HL-60/S4 (cell line): ENCODE measurements around the gene CHRNG.

ENCODE experiments used
- in situ Hi-C: fragments of 300-500 bp; cut with MboI; formaldehyde crosslinking; loops from 2 replicates; pipeline ENCODE4 v1.14.3; 2022; ENCODE audit warnings: low sequenced_read_pairs

Gene CHRNG

GRCh38 chr2:232505856-232506255, 33.6 kb upstream of the CHRNG start:
- in situ Hi-C loops: no loop called here

GRCh38 chr2:232506709-232507108, 32.8 kb upstream of the CHRNG start:
- in situ Hi-C loops: no loop called here

DNA sequence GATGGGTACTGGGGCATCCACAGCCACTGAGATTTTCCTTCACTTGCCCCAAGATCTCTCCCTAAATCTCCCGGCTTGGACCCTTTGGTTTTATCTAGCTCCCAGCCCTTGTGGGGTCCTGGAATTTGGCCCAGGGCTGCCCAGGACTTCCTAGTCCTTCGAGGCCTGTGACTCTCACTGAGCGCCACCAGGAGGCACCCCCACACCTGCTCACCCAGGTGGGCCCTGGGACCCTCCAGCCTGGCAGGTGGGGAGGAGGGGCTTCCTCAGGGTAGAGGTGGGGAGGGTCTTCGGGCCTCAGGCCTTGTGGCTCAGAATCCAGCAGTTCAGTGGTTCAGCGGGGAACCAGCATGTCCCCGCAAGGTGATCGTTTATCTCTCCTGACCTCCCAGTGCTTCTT, 31.2 kb upstream of the CHRNG start:
- in situ Hi-C loops: no loop called here

- in situ Hi-C loops: no loop called here
Measured at GRCh38 chr2:232511336-232511890, 28.1 kb upstream of the CHRNG start.

- in situ Hi-C loops: no loop called here
Measured at GRCh38 chr2:232512602-232513001, 26.9 kb upstream of the CHRNG start.

- in situ Hi-C loops: no loop called here
Measured at GRCh38 chr2:232513353-232513752, 26.1 kb upstream of the CHRNG start.

GRCh38 chr2:232515639-232516038, 23.9 kb upstream of the CHRNG start:
- in situ Hi-C loops: no loop called here

GRCh38 chr2:232516551-232516950, 22.9 kb upstream of the CHRNG start:
- in situ Hi-C loops: no loop called here

- in situ Hi-C loops: no loop called here
Measured at GRCh38 chr2:232518844-232519243, 20.6 kb upstream of the CHRNG start.

DNA sequence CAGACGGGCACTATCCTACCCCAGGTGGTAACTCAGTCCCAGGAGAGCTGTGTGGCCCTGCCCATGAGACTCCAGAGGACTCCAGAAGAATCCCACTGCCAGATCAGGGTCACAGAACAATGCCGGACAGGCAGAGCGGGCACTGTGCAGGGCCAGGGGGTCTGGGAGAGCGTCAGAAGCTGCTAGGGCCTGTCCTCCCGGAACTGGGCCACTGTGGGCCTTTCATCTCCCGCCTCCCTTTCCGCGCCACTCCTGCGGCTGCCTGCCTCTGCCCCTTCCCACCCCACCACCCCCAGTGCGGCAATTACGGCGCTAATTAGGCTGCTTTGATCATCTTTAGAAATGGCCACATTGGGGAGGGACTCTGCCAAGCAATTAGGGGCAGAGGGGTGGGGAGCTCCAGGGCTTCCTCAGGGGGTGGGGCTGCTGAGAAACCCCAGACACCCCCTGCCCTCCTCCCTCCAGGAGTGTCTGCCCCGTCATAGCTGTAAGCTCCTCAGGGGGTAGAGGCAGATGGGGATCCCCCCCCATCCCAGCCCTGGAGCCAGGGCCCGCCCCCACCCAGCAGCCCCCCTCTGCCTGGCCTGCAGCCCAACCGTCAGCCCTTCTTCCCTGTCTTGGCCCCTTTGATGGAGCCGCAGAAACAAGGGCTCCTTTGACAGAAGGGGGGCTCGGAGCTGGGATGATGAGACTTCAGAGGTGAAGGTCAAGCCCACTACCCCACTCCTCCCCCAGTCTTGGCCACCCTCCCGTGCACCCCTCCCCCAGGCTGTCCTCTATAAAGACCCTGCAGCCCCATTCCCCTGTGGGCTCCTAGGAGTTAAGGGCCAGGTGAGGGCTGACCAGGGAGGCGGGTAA, 19.7 kb upstream of the CHRNG start, which contains the start of gene PRSS56:
PRSS56 (plus strand) TSS at position 808 of the 858 bp plus-strand sequence. CDS start 211 bp downstream, outside the sequence.
- in situ Hi-C loops: no loop called here

DNA sequence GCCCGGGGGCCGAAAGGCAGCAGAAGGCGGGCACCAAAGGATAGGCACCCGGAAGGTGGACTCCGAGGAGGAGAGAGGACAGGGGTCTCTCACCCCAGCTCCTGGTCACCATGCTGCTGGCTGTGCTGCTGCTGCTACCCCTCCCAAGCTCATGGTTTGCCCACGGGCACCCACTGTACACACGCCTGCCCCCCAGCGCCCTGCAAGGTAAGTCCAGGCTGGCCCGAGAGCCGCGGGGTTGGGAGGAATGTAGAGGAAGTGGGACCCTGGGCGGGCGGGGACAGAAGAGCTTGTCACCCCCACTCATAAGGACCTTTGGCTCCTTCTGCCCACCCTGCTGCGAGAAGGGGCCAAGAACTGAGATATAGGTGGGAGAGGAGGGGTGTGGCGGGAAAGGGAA, 19.0 kb upstream of the CHRNG start:
- in situ Hi-C loops: no loop called here

GRCh38 chr2:232521098-232521497, 18.4 kb upstream of the CHRNG start:
- in situ Hi-C loops: no loop called here

DNA sequence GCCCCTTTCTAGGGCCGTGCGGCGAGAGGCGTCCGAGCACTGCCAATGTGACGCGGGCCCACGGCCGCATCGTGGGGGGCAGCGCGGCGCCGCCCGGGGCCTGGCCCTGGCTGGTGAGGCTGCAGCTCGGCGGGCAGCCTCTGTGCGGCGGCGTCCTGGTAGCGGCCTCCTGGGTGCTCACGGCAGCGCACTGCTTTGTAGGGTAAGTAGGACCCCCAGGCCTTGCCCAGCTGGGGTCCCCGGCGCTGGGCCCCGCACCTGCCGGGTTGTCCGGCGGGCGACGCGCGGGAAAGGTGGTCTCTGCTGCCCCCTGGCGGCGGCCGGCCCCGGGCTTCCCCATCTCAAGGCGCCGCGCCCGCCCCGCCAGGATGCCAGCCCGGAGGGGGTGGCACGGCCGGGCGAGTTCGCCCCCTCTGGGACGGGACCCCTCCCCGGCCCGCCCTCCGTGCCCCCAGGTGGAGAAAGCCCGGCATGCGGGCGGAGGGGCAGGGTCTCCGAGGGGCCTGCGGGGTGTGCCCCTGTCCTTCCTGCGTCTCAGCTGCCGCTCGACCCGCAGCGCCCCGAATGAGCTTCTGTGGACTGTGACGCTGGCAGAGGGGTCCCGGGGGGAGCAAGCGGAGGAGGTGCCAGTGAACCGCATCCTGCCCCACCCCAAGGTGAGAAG, 17.4 kb upstream of the CHRNG start:
- in situ Hi-C loops: no loop called here

- in situ Hi-C loops: no loop called here
Measured at GRCh38 chr2:232522623-232523401, 16.7 kb upstream of the CHRNG start.

DNA sequence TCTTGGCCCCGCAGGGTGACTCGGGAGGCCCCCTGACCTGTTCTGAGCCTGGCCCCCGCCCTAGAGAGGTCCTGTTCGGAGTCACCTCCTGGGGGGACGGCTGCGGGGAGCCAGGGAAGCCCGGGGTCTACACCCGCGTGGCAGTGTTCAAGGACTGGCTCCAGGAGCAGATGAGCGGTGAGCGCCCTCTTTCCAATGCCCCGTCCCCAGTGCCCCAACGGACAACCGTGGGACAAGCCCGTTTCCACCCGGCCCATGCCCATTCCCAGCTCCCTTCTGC, 16.1 kb upstream of the CHRNG start:
- in situ Hi-C loops: no loop called here

DNA sequence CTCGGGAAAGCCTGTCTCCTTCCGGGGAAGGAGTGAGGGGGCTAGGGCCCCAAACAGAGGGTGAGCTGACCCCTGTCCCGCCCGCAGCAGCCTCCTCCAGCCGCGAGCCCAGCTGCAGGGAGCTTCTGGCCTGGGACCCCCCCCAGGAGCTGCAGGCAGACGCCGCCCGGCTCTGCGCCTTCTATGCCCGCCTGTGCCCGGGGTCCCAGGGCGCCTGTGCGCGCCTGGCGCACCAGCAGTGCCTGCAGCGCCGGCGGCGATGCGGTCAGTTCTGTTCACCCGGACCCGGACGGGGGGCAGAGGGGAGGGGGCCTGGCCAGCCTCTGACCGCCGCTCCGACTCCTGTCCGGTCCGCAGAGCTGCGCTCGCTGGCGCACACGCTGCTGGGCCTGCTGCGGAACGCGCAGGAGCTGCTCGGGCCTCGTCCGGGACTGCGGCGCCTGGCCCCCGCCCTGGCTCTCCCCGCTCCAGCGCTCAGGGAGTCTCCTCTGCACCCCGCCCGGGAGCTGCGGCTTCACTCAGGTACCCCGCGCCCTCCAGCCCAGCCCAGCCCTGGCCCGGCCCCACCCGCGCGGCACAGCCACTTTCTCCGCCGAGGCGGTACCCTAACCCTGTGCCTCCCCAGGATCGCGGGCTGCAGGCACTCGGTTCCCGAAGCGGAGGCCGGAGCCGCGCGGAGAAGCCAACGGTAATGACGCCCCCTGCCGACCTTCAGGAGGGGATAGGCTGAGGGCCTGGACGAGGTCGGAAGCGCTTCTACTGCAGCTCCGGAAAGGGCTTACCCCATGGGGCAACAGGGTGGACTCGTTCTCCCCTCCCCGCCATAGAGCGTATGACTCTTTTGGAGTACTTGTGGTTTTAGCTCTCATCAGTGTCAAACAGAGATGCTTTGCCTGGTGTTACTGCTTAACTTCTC, 15.6 kb upstream of the CHRNG start:
- in situ Hi-C loops: no loop called here

DNA sequence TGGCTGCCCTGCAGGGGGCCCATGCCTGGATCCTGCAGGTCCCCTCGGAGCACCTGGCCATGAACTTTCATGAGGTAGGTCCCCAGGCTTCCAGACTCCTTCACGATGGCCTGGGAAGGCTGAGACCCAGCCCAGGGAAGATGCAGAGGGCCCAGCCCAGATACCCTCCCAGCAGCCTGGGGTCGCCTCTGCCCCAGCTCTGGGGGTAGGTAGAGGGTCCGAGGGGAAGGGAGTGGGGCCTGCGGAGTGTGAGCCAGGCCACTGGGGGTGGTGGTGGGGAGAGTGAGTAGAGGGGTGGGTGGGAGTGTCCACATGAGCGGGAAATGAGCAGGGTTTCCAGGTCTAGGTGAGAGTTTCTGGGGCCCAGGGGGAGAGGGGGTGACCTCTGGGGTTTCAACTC, 14.7 kb upstream of the CHRNG start:
- in situ Hi-C loops: no loop called here

GRCh38 chr2:232525199-232525598, 14.3 kb upstream of the CHRNG start:
- in situ Hi-C loops: no loop called here

- in situ Hi-C loops: no loop called here
Measured at GRCh38 chr2:232525791-232526371, 13.6 kb upstream of the CHRNG start, which contains the start of gene CHRND. TSS of gene CHRND (plus strand) at chr2:232526160. CDS start at chr2:232526216, 56 bp downstream.

DNA sequence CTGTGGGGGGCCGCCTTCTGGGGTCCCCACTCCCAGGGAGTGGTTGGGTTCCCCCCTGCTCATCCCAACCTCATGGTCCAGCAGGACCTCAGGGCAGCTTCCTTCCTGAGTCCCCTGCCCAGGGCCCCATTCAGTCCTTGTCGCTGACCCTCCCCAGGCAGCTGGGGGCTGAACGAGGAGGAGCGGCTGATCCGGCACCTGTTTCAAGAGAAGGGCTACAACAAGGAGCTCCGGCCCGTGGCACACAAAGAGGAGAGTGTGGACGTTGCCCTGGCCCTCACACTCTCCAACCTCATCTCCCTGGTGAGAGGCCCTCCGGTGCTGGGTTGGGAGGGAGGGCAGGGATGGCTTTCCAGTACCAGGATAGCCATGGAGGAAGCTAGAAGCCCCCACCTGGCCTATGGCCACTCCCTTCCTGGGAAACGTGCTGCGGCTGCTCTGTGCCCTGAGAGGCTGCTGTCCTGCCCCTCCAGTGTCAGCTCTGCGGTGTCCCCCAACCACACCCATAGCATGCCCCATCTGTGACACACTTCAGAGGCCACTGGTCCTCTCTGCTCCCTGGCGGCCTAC, 13.0 kb upstream of the CHRNG start:
- in situ Hi-C loops: no loop called here
